Measurements from ENCODE around the gene NDUFB8.

The NDUFB8 gene

DNA sequence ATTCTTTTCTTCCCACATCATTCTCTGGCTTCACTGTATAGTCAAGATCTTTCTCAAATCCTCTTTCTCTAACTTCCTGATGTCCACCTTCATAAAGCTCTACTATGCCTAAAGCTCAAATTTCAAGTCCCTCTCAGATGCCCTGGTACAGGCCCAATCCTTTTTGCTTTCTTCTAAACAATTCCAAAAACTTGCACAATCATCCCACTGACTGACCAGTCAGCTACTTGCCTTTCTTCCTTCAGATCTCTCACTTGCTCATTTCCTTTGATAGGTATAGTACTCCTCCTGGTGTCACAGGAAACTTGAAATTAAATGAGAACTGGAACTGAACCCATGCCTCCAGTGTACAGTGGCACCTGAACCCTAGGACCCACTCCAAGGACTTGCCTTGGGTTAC, 28.2 kb downstream of the NDUFB8 start:
- TF ChIP-seq SUZ12 (IDR thresholded peaks at IDR 0.05; ENCODE audit: extremely low read depth, insufficient read depth, insufficient read length) (no peak), ZNF274 (IDR thresholded peaks at IDR 0.05; ENCODE audit: low read depth, low read length) (no peak), YY1 (IDR thresholded peaks at IDR 0.05; ENCODE audit: insufficient read depth, insufficient read length) (no peak)
- DNase-seq (ENCODE audit: low read depth, low spot score), result no peak
- H3K36me3 ChIP-seq (ENCODE audit: insufficient read depth, insufficient read length, low read length), result peaks cover 16% of the 10 kb centered on the region

DNA sequence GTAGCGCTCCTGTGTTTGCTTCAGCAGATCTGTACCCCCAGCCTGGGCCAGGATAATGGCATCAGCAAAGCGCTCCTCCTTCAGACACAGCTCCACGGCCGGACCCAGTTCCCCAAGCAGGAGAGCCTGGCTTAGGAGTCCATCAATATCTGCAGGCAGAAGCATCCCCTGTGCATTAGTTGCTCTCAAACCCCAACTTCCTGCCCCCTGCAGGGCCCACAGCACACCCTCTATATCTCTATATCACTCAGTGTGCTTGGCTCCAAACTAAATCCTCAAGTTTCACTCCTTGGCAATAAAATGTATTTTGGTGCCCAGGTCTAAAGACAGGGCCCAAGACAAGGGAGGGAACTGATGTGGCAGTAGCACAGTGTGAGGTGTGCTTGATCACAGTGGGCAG, 31.6 kb downstream of the NDUFB8 start:
- Histone ChIP-seq H3K4me3 (ENCODE audit: insufficient read length, low read depth) (no peak overlapping the region), H3K9ac (ENCODE audit: insufficient read length, low read depth) (no peak overlapping the region), H3K27me3 (ENCODE audit: insufficient read depth, insufficient read length) (no peaks in the 10 kb centered on the region), H3K9me3 (ENCODE audit: insufficient read depth, low read length) (no peaks in the 10 kb centered on the region), H3K4me1 (ENCODE audit: insufficient read depth, insufficient read length) (no peaks in the 10 kb centered on the region), H3K36me3 (ENCODE audit: insufficient read depth, insufficient read length, low read length) (peaks cover 17% of the 10 kb centered on the region)
- TF ChIP-seq YY1 (IDR thresholded peaks at IDR 0.05; ENCODE audit: insufficient read depth, insufficient read length), result no peak
- no peak for TF ChIP-seq ZNF274 (IDR thresholded peaks at IDR 0.05; ENCODE audit: low read depth, low read length)
- TF ChIP-seq SUZ12 (IDR thresholded peaks at IDR 0.05; ENCODE audit: extremely low read depth, insufficient read depth, insufficient read length), result no peak
- DNase-seq (ENCODE audit: low read depth, low spot score), result no peak

More for the DNA sequence above, 28.2 kb downstream of the NDUFB8 start:
- H3K4me1 ChIP-seq (ENCODE audit: insufficient read depth, insufficient read length), result no peaks in the 10 kb centered on the region
- no peak overlapping the region for H3K9ac ChIP-seq (ENCODE audit: insufficient read length, low read depth)
- H3K27me3 ChIP-seq (ENCODE audit: insufficient read depth, insufficient read length), result no peaks in the 10 kb centered on the region
- no peaks in the 10 kb centered on the region for H3K9me3 ChIP-seq (ENCODE audit: insufficient read depth, low read length)
- H3K4me3 ChIP-seq (ENCODE audit: insufficient read length, low read depth), result no peak overlapping the region

DNA sequence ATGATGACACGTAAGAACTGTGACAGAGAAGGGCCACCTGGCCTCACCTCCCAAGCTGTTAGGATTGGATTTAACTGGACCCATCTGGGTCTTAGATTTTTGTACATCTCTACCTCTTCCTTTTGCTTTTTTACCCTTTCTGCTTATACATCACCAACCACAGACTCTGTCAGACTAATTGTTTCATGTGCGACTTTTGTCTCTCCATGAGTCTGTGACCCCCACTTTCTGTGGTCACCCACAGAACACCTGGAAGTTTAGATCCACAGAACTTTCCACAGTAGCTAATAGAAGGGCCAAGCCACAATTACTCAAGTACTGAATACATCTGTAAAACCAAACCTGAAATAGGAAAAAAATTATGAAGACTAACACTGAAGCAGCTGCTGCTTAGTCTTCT, 33.1 kb downstream of the NDUFB8 start:
- TF ChIP-seq ZNF274 (IDR thresholded peaks at IDR 0.05; ENCODE audit: low read depth, low read length), result no peak
- no peak for TF ChIP-seq SUZ12 (IDR thresholded peaks at IDR 0.05; ENCODE audit: extremely low read depth, insufficient read depth, insufficient read length)
- TF ChIP-seq YY1 (IDR thresholded peaks at IDR 0.05; ENCODE audit: insufficient read depth, insufficient read length), result no peak
- Histone ChIP-seq H3K27me3 (ENCODE audit: insufficient read depth, insufficient read length) (peaks cover 4% of the 10 kb centered on the region), H3K9ac (ENCODE audit: insufficient read length, low read depth) (no peak overlapping the region), H3K36me3 (ENCODE audit: insufficient read depth, insufficient read length, low read length) (peaks cover 17% of the 10 kb centered on the region), H3K9me3 (ENCODE audit: insufficient read depth, low read length) (no peaks in the 10 kb centered on the region), H3K4me3 (ENCODE audit: insufficient read length, low read depth) (no peak overlapping the region), H3K4me1 (ENCODE audit: insufficient read depth, insufficient read length) (no peaks in the 10 kb centered on the region)
- DNase-seq (ENCODE audit: low read depth, low spot score), result no peak

DNA sequence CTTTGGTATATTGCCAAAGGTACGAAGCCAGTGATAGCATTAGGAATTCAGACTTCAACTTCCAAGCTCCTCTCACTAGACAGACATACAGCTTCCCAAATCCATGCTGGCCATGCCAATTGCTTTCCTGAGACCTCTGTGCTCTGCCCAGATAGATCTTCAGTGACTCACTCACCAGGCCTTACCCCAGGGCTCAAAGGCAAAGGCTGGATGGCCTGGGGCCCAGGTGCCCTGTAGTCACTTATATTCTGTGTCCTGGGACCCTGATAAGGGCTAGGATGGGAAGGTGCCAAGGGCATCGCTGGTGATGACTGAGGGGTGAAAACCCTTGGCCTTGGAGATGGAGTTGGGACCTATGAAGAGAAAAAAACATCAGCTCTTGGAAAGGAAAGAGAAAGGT, 39.1 kb downstream of the NDUFB8 start:
- peaks cover 5% of the 10 kb centered on the region for H3K4me1 ChIP-seq (ENCODE audit: insufficient read depth, insufficient read length)
- no peak overlapping the region for H3K4me3 ChIP-seq (ENCODE audit: insufficient read length, low read depth)
- H3K36me3 ChIP-seq (ENCODE audit: insufficient read depth, insufficient read length, low read length), result peaks cover 6% of the 10 kb centered on the region
- no peak for DNase-seq (ENCODE audit: low read depth, low spot score)
- H3K9ac ChIP-seq (ENCODE audit: insufficient read length, low read depth), result no peak overlapping the region
- TF ChIP-seq SUZ12 (IDR thresholded peaks at IDR 0.05; ENCODE audit: extremely low read depth, insufficient read depth, insufficient read length) (no peak), YY1 (IDR thresholded peaks at IDR 0.05; ENCODE audit: insufficient read depth, insufficient read length) (no peak), ZNF274 (IDR thresholded peaks at IDR 0.05; ENCODE audit: low read depth, low read length) (no peak)
- no peaks in the 10 kb centered on the region for H3K9me3 ChIP-seq (ENCODE audit: insufficient read depth, low read length)
- H3K27me3 ChIP-seq (ENCODE audit: insufficient read depth, insufficient read length), result peaks cover 42% of the 10 kb centered on the region

DNA sequence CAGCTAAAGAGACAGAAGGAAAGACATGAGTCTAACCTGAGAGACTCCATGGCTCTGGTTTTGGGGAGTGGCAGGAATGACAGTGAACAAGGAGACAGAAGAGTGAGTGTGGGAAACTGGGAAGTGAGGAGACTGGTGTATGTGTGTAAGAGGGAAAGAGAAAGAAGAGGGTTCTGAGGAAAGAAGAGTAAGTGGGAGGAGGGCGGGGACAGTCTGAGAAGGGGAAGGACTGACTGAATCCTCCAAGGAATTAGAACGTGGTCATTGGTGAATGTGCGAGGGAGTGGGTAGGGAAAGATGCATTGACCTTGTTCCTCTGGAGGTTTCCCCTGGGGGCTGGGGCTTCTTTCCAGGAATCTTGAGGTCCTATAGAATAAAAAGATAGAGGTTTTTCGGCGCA, 40.3 kb downstream of the NDUFB8 start:
- TF ChIP-seq YY1 (IDR thresholded peaks at IDR 0.05; ENCODE audit: insufficient read depth, insufficient read length), result no peak
- TF ChIP-seq SUZ12 (IDR thresholded peaks at IDR 0.05; ENCODE audit: extremely low read depth, insufficient read depth, insufficient read length), result no peak
- TF ChIP-seq ZNF274 (IDR thresholded peaks at IDR 0.05; ENCODE audit: low read depth, low read length), result no peak
- Histone ChIP-seq H3K27me3 (ENCODE audit: insufficient read depth, insufficient read length) (peaks cover 43% of the 10 kb centered on the region), H3K9ac (ENCODE audit: insufficient read length, low read depth) (no peak overlapping the region), H3K4me3 (ENCODE audit: insufficient read length, low read depth) (no peak overlapping the region), H3K4me1 (ENCODE audit: insufficient read depth, insufficient read length) (peaks cover 5% of the 10 kb centered on the region), H3K9me3 (ENCODE audit: insufficient read depth, low read length) (no peaks in the 10 kb centered on the region), H3K36me3 (ENCODE audit: insufficient read depth, insufficient read length, low read length) (peaks cover 6% of the 10 kb centered on the region)
- DNase-seq (ENCODE audit: low read depth, low spot score), result no peak

DNA sequence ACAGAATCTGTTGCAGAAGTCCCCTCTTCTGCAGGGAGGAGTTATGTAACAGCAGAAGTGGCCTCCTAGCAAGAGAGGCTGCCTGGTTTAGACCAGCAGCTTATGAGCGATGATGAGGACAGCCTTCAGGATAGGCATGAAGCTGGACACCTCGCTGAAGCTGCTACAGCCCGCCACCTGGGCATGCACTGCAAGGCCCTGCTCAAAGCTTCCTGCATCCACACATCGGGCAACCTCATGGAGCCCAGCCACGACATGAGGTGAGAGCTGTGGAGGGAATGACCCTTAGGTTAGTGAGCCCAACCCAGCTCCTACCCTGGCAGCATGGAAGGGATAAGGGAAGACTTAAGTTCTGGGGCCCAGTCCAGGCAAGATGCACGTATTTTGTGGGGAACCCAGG, 42.1 kb downstream of the NDUFB8 start:
- no peak for TF ChIP-seq SUZ12 (IDR thresholded peaks at IDR 0.05; ENCODE audit: extremely low read depth, insufficient read depth, insufficient read length)
- no peak for TF ChIP-seq YY1 (IDR thresholded peaks at IDR 0.05; ENCODE audit: insufficient read depth, insufficient read length)
- no peak for TF ChIP-seq ZNF274 (IDR thresholded peaks at IDR 0.05; ENCODE audit: low read depth, low read length)
- Histone ChIP-seq H3K9ac (ENCODE audit: insufficient read length, low read depth) (no peak overlapping the region), H3K4me3 (ENCODE audit: insufficient read length, low read depth) (no peak overlapping the region), H3K9me3 (ENCODE audit: insufficient read depth, low read length) (no peaks in the 10 kb centered on the region), H3K4me1 (ENCODE audit: insufficient read depth, insufficient read length) (peaks cover 5% of the 10 kb centered on the region), H3K27me3 (ENCODE audit: insufficient read depth, insufficient read length) (peaks cover 61% of the 10 kb centered on the region), H3K36me3 (ENCODE audit: insufficient read depth, insufficient read length, low read length) (peaks cover 6% of the 10 kb centered on the region)
- DNase-seq (ENCODE audit: low read depth, low spot score), result no peak

DNA sequence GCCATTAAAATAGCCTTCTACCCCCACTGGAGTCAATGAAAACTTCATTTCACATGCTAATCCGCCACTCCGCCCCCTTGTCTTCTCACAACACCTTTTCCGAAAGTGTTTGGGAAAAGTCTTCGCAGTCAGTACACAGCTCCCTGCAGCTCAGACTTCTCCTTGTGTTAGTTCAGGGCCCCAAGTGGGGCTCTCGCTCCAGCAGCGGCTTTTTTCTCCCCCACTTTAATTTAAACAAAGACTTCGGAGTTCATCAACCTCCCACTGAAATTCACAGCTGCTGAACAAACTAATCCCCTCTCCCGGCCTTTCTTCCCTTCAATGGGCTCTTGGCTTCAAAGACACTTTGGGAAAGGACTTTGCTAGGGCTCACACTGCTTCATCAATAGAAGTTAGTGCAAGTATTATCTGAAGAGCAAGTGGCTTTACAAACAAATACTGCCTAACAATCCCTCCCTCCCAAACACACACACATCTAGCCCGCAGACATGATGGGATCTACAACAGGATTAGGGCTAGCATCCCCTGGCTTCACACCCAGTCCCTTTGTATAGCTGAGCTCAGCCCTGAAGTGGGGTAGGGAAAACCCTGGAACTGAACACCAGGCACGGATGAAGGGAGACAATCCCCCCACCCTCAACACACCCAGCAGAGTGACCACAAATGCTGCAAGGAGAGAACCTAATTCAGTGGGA, 43.7 kb downstream of the NDUFB8 start:
- TF ChIP-seq SUZ12 (IDR thresholded peaks at IDR 0.05; ENCODE audit: extremely low read depth, insufficient read depth, insufficient read length) (no peak), ZNF274 (IDR thresholded peaks at IDR 0.05; ENCODE audit: low read depth, low read length) (no peak), YY1 (IDR thresholded peaks at IDR 0.05; ENCODE audit: insufficient read depth, insufficient read length) (no peak)
- peaks cover 6% of the 10 kb centered on the region for H3K36me3 ChIP-seq (ENCODE audit: insufficient read depth, insufficient read length, low read length)
- H3K4me1 ChIP-seq (ENCODE audit: insufficient read depth, insufficient read length), result peaks cover 7% of the 10 kb centered on the region
- no peaks in the 10 kb centered on the region for H3K9me3 ChIP-seq (ENCODE audit: insufficient read depth, low read length)
- peak; percentile 81 for DNase-seq (ENCODE audit: low read depth, low spot score)
- no peak overlapping the region for H3K9ac ChIP-seq (ENCODE audit: insufficient read length, low read depth)
- no peak overlapping the region for H3K4me3 ChIP-seq (ENCODE audit: insufficient read length, low read depth)
- H3K27me3 ChIP-seq (ENCODE audit: insufficient read depth, insufficient read length), result peaks cover 71% of the 10 kb centered on the region

Measured in NT2/D1 (cell line).